Measurements from ENCODE around the gene SYT12.
A peak's percentile ranks its signal among the peaks of the same experiment; 100 is the strongest.

SYT12 gene

DNA sequence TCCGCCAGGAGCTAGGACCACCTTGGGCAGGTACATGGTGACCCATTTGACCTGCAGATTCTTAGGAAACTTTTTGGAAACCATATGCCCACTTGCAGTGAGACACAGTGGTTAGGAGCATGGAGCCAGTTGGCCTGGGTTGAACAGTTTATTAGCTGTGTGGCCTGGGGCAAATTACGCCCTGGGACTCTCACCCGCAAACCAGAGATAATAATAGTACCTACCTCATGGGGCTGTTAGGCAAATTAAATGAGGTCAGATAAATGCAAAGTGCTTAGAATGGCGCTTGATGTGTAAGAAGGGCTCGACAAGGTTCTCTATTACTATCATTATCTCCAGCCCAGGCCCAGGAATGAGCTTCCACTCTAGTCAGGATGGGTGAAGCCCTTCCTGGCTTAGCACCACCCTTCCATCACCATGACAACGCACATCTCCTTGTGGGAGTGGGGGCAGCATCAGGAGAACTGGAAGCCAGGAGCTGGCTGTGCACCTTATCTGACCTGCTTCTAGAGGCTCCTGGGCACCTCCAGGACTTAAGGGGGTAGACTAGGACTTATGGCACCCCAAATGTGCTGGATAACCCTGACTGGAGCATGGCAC, 5.1 kb downstream of the SYT12 start:
- DNase-seq (ENCODE audit: low read depth in 2 of 2) = no peak

DNA sequence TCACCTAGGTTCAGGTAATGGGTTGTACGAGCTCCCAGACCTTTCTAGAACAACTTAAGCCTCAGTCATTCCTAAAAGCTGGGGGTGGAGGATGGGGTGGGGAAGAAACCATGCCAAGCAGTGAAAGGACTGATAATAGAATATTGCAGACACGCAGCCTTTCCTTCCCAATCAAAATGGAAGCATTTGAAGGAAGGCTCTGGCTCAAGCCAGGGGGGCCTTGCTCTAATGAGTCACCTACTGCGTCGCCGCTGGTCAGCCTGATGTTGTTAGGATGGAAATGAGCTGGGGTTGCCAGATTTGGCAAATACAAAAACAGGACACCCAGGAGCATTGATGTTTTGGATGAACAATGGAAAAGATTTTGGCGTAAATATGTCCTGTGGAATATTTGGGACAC, 6.2 kb downstream of the SYT12 start:
- DNase-seq (ENCODE audit: low read depth in 2 of 2) = no peak

DNA sequence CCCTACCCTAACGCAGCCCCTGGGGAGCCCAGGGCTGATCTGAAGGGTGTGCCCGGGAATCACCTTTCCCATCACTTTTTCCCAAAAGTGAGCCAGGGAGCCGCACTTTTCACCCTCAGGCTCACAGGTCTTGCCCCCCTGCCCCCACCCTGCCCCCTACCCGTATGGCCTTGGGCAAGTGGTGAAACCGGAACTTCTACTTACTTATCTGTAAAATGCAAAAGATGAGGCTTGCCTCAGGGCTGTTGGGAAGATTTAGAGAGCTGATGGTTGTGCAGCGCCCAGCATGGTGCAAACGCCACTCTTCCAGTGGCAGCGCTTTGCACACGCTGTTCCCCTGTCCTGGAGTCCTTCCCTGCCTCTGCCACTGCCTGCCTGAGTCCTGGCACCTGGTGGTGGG, 8.0 kb downstream of the SYT12 start:
- DNase-seq (ENCODE audit: low read depth in 2 of 2) = no peak

DNA sequence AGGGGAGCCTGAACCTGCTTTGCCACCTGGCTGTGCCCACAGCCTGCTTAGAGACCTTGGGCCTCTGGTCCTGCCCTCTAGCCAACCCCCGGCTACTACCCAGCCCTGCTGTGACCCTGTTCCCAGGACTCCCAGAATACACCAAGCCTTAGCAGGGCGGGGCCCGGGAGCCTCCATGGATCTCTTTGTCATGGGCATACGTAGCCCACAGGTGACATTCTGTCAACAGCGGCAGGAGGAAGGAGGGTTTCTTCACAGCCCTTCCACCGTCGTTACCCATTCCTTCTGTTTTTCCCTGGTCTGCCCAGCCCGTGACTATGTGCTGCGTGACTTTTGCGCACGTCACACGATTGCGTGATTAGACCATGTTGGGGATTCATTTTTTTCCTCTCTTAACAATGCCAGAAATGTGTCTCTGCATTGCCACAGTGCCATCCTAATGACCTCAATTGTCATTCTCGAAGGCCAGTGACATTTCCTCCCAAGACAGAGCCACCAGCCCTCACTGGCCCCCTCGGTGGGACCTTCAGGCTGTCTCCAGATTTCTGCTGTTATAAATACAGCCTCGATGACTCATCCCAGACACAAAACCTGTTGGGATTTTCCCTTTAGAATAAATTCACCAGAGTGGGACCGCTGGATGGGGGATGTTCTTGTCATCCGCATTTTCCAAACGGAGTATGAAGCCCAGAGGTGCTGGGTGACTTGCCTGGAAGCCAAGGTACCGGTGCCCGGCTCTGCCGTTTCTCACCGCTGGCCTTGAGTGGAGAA, 9.0 kb downstream of the SYT12 start:
- DNase-seq (ENCODE audit: low read depth in 2 of 2) = no peak

DNA sequence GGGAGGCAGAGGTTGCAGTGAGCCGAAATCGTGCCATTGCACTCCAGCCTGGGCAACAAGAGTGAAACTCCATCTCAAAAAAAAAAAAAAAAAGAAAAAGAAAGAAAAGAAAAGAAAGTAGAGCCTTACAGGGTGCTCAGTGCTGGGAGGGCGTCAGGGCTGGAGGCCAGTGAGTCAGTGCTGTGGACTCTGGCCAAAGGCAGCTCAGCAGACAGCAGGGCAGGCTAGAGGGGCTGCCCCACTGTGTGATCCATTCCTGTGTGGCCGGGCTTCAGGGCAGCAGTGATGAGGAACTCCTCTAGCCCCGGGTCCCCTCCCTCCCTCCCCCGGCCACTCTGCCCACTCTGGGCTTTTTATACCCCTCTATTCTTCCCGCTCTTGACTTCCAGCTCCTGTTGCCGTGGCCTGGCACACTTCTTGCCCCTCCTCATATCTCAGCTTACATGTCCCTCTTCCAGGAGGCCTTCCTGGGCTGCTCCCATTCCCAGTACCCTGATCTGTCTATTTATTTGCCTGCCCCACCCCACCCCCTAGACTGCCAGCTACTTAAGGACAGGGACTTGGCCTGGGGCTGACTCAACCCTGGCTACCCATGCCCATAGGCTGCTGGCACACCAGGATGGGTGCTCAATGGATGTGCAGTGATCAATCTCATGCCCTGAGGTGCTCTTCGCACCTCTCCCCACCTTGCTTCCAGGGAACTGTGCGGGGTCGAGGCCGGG, 10.1 kb downstream of the SYT12 start:
- no peak for DNase-seq (ENCODE audit: low read depth in 2 of 2)

DNA sequence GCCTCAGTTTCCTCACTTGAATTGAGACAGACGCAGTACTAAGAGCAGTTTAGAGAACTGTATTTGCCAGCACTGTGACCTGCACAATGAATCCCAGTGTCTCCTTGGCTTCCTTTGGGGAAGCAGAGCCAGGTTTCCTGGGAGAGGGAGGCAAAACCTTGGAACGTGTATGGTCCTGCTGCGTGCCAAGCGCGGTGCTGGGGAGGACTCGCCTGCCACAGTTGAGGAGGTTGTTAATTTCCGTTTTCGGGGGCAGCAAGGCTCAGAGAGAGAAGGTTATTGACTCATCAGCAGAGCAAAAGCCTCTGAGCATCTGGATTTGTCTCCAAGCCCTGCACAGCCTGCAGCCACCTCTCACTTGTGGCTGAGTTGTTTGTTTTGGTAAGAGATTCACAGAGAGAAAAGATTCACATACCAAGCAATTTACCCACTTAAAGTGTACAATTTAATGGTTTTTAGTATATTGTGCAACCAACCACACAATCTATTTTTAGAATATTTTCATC, 10.8 kb downstream of the SYT12 start:
- no peak for DNase-seq (ENCODE audit: low read depth in 2 of 2)

DNA sequence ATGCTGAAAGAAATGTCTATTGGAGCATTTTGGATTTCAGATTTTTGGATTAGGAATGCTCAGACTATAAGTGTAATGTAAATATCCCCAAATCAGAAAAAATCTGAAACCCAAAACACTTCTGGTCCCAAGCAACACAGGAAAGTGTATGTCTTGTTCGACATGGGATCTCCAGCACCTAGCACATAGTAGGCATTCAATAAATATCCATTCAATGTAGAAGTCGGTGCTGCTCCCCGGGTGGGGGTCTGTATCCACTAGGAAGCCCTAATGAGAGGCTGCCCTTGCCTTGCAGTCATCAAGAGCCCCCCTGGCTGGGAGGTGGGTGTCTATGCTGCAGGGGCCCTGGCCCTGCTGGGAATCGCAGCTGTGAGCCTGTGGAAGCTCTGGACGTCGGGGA, 11.4 kb downstream of the SYT12 start:
- DNase-seq (ENCODE audit: low read depth in 2 of 2) = no peak

DNA sequence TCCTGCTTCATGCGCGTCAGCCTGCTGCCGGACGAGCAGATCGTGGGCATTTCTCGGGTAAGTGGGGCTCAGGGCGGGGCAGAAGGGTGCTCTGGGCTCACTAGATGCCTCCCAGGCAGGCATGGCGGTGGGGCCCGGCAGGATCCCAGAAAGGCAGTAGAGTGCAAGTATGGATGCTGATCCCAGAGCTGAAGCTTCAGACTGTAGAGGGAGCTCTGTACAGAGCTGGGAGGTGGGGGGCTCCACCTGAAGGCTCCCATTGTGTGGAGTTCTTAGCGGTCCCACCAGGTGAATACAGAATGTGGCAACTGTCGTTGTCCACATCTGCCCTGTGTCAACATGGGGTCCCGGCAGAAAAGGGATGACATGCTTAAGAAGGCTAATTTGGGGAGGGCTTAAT, 17.2 kb downstream of the SYT12 start:
- DNase-seq (ENCODE audit: low read depth in 2 of 2) = no peak

DNA sequence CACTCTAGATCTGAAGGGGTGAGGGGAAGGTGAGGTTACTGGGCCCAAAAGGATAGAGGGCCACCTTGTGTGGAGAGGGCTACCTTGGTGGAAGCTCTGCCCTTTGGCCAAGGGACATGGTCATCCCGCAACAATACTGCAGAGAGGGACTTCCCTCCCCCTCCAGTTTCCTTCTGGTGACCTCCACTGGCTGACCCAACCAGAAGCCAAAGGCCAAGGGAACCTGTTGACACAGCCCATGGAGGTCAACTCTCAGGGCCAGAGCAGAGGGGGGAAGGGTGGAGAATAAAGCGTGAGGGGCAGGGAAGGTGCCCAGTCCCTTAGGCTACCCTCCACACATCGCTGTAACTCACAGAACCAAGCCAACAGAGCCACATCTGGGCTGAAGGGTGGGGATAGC, 18.7 kb downstream of the SYT12 start:
- DNase-seq (ENCODE audit: low read depth in 2 of 2) = no peak

DNA sequence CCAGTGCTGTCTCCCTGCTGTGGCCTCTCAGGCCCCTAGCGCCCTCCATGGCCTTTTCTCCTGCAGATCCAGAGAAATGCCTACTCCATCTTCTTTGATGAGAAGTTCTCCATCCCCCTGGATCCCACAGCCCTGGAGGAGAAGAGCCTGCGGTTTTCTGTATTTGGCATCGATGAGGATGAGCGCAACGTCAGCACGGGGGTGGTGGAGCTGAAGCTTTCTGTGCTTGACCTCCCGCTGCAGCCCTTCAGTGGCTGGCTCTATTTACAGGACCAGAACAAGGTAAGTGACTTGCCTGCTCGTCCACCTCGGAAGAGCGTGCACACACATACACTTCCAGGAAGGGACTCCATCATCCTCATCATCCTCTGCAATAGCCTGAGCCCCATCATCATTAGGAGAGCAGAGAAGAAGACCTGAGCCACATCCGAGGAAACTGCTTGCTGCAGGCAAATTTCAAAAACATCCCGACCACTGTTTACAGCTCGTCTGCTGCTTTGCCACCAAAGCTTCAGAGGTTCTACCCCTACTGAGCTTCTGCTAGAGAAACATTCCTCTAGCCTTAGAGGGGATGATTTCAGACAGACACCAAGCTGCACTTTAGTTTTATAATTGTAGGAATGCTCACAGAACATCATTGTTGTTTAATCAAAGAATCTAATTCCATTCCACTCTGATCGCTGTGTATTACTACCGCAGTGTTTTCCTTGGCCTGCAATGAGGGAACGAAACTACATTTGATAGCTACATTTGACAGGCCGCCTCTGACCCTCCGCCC, 20.8 kb downstream of the SYT12 start:
- DNase-seq (ENCODE audit: low read depth in 2 of 2) = no peak

DNA sequence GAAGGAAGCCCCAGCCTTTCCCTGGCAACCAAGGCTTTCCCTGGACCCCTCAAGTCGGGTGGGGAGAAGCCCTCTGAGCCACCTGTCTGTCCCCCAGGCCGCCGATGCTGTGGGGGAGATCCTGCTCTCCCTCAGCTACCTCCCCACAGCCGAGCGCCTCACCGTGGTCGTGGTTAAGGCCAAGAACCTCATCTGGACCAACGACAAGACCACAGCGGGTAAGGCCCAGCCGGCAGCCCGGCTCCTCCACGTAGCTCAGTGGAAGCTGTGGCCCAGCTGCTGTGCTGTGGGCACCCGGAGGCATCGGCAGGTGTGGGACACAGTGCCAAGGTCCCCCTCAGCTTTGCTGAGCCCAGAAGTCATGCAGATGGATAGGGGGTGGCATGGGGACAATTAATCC, 21.6 kb downstream of the SYT12 start:
- no peak for DNase-seq (ENCODE audit: low read depth in 2 of 2)

DNA sequence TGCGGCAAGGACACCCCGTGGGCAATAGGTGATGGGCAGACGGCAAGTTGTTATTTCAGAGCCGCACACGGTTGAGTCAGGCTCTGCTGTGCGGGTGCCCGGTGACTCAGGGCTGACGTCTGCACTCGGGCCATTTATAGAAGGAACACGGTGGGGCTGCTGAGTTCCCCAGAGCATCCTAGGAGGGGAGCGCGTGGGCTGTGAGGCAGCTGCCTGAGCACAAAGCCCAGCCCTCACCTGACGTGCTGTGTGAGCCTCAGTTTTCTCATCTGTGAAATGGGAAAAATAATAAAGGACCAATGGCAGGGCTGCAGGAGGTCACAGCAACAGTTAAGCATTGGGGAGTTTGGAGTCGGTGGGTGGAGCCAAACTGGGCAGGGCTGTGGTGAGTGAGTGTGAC, 22.4 kb downstream of the SYT12 start:
- DNase-seq (ENCODE audit: low read depth in 2 of 2) = no peak

DNA sequence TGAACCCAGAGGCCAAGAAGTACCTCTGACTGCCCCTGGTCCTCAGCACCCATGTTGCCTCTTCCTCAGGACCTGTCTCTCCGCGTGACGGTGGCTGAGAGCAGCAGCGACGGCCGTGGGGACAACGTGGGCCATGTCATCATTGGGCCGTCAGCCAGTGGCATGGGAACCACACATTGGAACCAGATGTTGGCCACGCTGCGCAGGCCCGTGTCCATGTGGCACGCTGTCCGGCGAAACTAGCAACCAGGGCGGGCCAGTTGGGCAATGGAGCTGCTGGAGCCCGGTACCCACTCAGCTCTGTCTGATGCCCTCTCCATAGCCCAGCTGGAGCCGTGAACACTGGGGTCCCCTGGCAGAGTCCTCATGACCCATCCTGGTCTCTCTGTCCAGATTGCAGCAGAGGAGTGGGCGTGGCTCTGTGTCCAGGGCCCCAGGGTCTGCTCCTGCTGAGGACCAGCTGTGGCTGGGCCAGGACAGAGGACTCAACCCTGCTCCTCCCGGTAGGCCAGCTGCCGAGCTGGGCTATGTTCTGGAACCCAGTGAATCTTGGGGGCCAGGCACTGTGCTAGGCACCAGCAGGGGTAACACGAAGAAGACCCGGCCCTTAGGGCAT, 25.7 kb downstream of the SYT12 start:
- DNase-seq (ENCODE audit: low read depth in 2 of 2) = no peak

DNA sequence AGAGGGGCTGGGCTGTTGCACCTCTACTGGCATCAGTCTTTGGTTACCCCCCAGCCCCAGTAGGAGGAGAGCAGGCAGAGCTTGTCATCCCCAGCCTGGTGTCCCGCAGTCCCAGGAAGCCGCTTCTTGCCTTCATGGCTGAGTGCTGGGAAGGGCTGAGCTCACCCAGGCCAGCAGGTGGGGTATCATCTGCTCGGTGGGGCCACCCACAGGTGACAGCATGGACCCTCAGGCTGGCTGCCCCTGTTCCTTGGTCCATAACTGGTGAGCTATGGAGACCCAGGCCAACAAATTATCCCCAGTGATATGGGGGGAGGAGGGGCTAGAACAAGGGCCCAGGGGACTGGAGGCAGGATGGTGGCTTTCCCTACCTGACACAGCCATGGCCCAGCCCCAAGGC, 27.2 kb downstream of the SYT12 start:
- no peak for DNase-seq (ENCODE audit: low read depth in 2 of 2)

DNA sequence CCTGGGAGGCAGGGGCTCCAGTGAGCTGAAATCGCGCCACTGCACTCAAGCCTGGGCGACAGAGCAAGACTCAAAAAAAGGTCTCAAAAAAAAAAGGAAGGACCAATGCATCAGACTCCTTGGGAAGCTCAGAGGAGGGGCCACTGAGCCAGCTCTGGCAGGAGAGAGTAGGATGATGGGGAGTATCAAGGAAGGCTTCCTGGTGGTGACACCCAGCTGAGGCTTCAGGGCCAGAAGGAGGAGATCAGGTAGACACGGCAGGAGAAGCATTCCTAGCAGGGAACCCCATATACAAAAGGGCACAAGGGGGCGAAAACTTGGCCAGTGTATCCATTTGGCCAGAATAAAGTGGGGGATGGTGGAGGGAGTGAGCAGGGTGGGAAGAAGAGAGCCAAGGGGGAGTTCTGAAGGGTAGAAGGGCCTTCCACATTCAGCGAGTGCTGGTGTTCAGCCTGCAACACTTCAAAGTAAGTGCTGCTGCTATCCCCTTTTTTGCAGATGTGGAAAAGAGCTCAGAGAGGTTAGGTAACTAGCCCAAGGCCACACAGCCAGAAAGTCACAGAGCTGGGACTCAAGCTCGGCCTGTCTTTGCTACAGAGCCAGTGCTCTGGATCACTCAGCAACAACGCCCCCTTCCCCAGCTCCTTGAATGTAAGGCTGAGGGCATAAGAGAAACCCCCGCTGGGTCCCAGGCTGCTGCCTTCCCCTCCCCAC, 28.4 kb downstream of the SYT12 start:
- no peak for DNase-seq (ENCODE audit: low read depth in 2 of 2)

DNA sequence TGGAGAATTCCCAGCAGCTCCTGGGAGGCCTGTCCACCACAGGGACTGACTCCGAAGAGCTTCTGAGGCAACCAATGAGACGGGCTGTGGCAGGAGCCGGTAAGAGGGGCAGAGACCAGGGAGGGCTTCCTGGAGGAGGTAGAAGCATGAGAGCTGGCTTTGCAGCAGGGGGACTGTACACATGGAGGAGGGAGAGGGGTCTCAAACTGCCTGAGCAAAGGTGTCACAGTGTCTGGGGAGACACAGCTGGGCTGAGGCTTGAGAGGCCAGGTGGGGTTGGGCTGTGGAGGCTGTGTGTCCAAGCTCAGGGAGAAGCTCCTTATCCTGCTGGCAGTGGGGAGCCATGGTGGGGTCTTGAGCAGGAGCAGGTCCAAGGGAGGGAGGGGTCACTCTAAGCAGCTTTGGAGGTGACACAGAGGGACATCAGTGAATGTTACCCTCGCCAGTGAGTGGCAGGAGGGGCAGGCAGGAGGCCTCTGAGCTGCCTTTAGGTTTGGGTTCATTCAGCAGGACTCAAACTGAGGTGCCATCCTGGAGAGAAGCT, 29.1 kb downstream of the SYT12 start:
- DNase-seq (ENCODE audit: low read depth in 2 of 2) = no peak

DNA sequence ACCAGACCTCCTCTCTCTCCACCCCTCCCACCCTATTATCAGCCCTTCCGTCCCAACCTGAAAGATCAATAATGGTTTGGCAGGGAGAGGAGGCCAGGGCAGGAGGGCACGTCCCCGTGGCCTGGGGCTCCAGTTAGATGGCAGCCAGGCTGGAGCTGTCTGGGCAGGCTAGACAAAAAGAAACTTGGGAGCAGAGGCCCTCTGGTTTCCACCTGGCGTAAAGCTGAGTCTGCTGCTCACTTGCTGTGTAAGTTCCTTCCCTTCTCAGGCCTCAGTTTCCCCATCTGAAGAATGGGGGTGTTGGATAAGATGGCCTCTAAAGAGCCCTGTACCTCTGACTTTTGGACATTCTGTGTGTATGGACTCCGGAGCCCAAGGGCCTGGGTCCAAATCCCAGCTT, 30.0 kb downstream of the SYT12 start:
- no peak for DNase-seq (ENCODE audit: low read depth in 2 of 2)

DNA sequence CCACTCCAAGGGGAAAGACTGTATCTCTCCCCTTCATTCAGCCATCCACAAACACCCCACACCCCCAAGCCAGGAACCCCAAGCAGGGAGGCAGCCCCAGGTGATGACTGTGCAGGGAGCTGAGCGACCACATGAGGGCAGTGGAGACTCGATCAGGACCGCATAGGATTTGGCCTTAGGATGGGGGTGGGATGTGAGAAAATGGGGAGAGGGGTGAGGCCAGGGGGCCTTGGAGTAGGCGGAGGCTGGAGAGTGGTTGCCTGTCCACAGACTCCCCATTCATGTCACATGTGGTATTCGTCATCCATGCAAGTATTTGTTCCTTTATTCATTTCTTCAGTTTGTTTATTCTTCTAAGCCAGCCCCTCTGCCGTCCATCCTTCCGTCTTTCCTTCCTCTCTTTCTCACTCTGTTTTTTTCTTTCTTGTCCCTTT, 31.0 kb downstream of the SYT12 start:
- DNase-seq (ENCODE audit: low read depth in 2 of 2) = peak; percentile 16 to 37

DNA sequence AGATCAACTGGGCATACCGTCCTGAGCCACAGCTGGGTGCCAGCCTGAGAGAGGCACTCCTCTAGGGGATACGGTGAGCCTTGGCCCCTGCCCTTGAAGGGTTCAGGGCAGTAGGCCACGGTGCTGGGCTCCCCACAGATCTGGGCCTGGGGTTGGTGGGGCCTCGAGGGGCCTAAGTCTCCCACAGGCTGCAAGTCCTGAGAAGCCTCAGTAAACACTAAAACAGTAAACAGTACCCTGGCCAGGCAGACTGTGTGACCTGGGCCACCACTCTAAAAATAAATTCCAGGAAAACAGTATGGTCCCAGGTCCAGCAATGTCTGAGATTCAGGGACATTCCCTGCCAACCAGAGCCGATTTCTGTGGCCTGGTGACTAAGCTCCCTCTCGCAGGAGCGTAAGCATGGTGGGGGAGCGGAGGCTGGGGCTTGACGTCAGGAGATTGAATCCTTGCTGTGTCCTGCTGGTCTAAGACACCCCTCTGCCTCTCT, 31.5 kb downstream of the SYT12 start:
- DNase-seq (ENCODE audit: low read depth in 2 of 2) = no peak

DNA sequence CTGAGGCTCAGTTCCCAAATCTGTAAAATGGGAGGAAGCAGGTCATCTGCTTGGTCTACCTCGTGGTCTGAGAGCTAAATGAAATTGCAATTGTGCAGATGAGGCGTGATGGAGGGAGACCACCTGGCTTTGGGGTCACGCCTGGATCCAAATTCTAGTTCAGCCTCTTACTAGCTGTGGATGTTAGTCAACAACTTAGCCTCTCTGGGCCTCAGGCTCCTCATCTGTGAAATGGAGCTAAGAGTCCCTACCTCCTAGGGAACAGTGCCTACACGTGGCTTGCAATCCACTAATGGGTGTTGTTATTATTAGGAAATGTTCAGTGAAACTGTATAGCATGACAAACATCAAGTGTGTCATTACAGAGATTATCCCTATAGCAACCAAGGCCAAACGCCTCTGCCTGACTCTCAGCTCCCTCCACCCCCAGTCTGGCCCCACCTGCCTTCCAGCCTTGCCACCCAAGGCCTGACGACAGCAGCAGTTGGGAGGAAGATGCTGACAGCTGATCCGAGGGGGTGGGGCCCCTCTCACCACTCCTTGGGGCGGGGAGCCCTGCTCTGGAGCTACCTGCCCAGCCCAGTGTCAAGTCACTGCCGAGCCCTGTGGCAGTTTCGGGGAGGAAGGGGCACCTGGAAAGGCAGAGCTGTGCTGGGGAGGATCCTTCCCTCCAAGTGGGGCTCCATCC, 32.0 kb downstream of the SYT12 start:
- DNase-seq (ENCODE audit: low read depth in 2 of 2) = peak in 1 of 2 donors; percentile 15
